Peyer's patch (tissue), 4 donors: ENCODE data around the gene IKZF4. TPM values are rescaled to one million over a fixed set of nuclear protein-coding genes. Genes with fewer than 3 reads are reported as not detected.

ENCODE experiments used
- DNase-seq, 3 donors: peaks; one replicate each; pipeline ENCODE4 v3.0.0-alpha.2; 2017 to 2019
- H3K27ac ChIP-seq, 4 donors: fragments of 200-600 bp; sonication (generic); one replicate each; pipeline ENCODE4 v1.5.1; 2016 to 2019
- H3K27me3 ChIP-seq, 2 donors: fragments of 200-600 bp; sonication (generic); one replicate each; pipeline ENCODE4 v1.5.1; 2019
- H3K36me3 ChIP-seq, 3 donors: fragments of 200-600 bp; sonication (generic); one replicate each; pipeline ENCODE4 v1.5.1; 2016 to 2019
- H3K4me1 ChIP-seq, 4 donors: fragments of 200-600 bp; sonication (generic); one replicate each; pipeline ENCODE4 v1.5.1; 2016 to 2019
- H3K4me3 ChIP-seq, 4 donors: fragments of 200-600 bp; sonication (generic); 1 replicate in 3 of 4; 2 replicates in 1 of 4; pipeline ENCODE4 v1.5.1; 2016 to 2019; ENCODE audit warnings: mild to moderate bottlenecking in 1 of 4
- H3K9me3 ChIP-seq, 4 donors: fragments of 200-600 bp; sonication (generic); one replicate each; pipeline ENCODE4 v1.5.1; 2016 to 2019; ENCODE audit warnings: mild to moderate bottlenecking in 1 of 4
- POLR2A ChIP-seq, 2 donors: fragments of 450-650 bp; IDR thresholded peaks; one replicate each; pipeline ENCODE4 v1.5.1; 2017; ENCODE audit warnings: antibody characterized with exemption in 2 of 2, mild to moderate bottlenecking in 2 of 2, moderate library complexity in 2 of 2
- total RNA-seq, 4 donors: library from RNA; depleted of rRNA; stranded (reverse); fragments of >200 nt; gene quantifications; one replicate each; pipeline ENCODE4 v1.1.0, GENCODE V29; 2016
- TF ChIP-seq, protein P1 (sequence below), 6 experiments: fragments of 450-650 bp in 4 of 6; fragments of 200-600 bp in 2 of 6; sonication (generic) in 1 of 6; IDR thresholded peaks; one replicate each; pipeline ENCODE4 v1.5.1; 2017 to 2019; ENCODE audit warnings: antibody characterized with exemption in 6 of 6, mild to moderate bottlenecking in 3 of 6, moderate library complexity in 1 of 6

IKZF4 gene
- total RNA-seq, 4 donors from 2014 or later = 2.8 to 7.4 (median 3.6) TPM

GRCh38 chr12:56029166-56029519 is 8.3 kb downstream of the IKZF4 start:
- Histone ChIP-seq H3K27ac (no peak overlapping the region), H3K4me1 (no peaks in the 10 kb centered on the region), H3K27me3 (no peaks in the 10 kb centered on the region), H3K36me3 (peaks cover 0 to 39% (median 0%) of the 10 kb centered on the region in 3 donors), H3K9me3 (no peaks in the 10 kb centered on the region), H3K4me3 (no peak overlapping the region)
- no peak for DNase-seq
- TF ChIP-seq, protein P1, sequence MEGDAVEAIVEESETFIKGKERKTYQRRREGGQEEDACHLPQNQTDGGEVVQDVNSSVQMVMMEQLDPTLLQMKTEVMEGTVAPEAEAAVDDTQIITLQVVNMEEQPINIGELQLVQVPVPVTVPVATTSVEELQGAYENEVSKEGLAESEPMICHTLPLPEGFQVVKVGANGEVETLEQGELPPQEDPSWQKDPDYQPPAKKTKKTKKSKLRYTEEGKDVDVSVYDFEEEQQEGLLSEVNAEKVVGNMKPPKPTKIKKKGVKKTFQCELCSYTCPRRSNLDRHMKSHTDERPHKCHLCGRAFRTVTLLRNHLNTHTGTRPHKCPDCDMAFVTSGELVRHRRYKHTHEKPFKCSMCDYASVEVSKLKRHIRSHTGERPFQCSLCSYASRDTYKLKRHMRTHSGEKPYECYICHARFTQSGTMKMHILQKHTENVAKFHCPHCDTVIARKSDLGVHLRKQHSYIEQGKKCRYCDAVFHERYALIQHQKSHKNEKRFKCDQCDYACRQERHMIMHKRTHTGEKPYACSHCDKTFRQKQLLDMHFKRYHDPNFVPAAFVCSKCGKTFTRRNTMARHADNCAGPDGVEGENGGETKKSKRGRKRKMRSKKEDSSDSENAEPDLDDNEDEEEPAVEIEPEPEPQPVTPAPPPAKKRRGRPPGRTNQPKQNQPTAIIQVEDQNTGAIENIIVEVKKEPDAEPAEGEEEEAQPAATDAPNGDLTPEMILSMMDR (IDR thresholded peaks at IDR 0.05) = no peak
- TF ChIP-seq POLR2A (IDR thresholded peaks at IDR 0.05) = no peak

DNA sequence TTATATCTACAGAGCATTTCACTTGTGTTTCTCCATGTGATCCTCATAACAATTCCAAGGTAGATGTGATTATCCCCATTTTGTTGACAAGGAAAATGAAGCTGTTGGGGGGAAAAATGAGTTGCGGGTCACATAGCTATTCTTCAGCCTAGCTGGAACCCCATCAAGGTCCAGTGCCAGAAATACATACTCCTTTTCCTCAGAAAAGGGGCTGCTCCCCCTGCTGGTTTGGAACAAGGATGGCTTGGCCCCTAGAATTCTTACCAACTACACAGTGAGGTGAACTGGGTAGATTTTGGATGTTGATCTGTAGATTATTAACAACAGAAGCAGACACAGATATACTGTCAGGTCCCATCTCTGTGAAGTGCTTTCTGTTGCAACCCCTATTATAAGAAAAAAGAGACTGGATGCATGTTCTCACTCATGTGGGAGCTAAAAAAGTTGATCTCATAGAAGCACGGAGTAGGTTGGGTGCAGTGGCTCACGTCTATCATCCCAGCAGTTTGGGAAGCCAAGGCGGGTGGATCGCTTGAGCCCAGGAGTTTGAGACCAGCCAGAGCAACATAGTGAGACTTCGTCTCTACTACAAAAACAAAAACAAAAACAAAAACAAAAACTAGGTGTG is 8.9 kb downstream of the IKZF4 start:
- Histone ChIP-seq H3K27me3 (no peaks in the 10 kb centered on the region), H3K36me3 (peaks cover 0 to 44% (median 0%) of the 10 kb centered on the region in 3 donors), H3K4me3 (no peak overlapping the region), H3K4me1 (no peaks in the 10 kb centered on the region), H3K9me3 (no peaks in the 10 kb centered on the region), H3K27ac (no peak overlapping the region)
- peak in 1 of 3 donors; percentile 68 for DNase-seq
- no peak for TF ChIP-seq POLR2A (IDR thresholded peaks at IDR 0.05)
- TF ChIP-seq, protein P1 (IDR thresholded peaks at IDR 0.05) = peak in 5 of 6 experiments; percentile 45 to 72 (median 70)

DNA sequence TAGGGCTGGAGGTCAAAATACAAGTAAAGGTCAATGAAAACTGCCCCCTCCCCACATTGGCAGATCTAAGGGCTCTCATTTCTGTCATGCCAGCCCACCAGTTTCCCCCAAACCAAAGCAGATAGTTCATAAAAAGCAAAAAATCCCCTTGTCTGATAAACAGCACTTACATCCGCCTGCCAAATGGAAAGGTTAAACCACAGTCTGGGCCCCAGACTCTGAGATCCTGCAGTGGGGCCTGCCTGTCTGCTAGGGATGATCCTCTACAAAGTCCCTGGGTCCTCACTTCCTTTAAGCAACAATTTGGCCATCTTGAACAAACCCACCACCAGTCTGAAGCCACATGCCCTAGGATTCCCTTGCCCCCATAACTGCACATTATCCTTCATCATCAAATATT is 11.1 kb downstream of the IKZF4 start:
- Histone ChIP-seq H3K27ac (no peak overlapping the region), H3K27me3 (no peaks in the 10 kb centered on the region), H3K9me3 (no peaks in the 10 kb centered on the region), H3K4me1 (no peaks in the 10 kb centered on the region), H3K36me3 (peaks cover 0 to 34% (median 0%) of the 10 kb centered on the region in 3 donors), H3K4me3 (no peak overlapping the region)
- TF ChIP-seq, protein P1 (IDR thresholded peaks at IDR 0.05) = no peak
- no peak for TF ChIP-seq POLR2A (IDR thresholded peaks at IDR 0.05)
- no peak for DNase-seq

- TF ChIP-seq, protein P1 (IDR thresholded peaks at IDR 0.05) = no peak
- no peak for TF ChIP-seq POLR2A (IDR thresholded peaks at IDR 0.05)
- H3K27me3 ChIP-seq = no peaks in the 10 kb centered on the region
- DNase-seq = no peak
- H3K9me3 ChIP-seq = no peaks in the 10 kb centered on the region
- H3K27ac ChIP-seq = no peak overlapping the region
- H3K4me1 ChIP-seq = no peaks in the 10 kb centered on the region
- no peak overlapping the region for H3K4me3 ChIP-seq
- peaks cover 0 to 31% (median 0%) of the 10 kb centered on the region in 3 donors for H3K36me3 ChIP-seq
These were observed 13.9 kb downstream of the IKZF4 start for GRCh38 chr12:56034586-56035332.

- TF ChIP-seq, protein P1 (IDR thresholded peaks at IDR 0.05) = no peak
- no peak for TF ChIP-seq POLR2A (IDR thresholded peaks at IDR 0.05)
- no peak for DNase-seq
- Histone ChIP-seq H3K4me3 (no peak overlapping the region), H3K9me3 (no peaks in the 10 kb centered on the region), H3K4me1 (peaks cover 0 to 5% (median 0%) of the 10 kb centered on the region in 4 donors), H3K27me3 (no peaks in the 10 kb centered on the region), H3K36me3 (peaks cover 0 to 28% (median 0%) of the 10 kb centered on the region in 3 donors), H3K27ac (no peak overlapping the region)
These were observed 16.3 kb downstream of the IKZF4 start for GRCh38 chr12:56037161-56037560.
